GM19023 (cell line): ENCODE measurements around the gene ZNF670.
"Not testable (repeated sequence)": the region's sequence is repeated elsewhere in the genome, so short reads cannot be mapped to it uniquely, and the experiment has no call there.

ENCODE experiments used
- ATAC-seq: cut with Tn5 transposase; IDR thresholded peaks from one replicate; pipeline ENCODE4 v1.9.1; 2021; ENCODE audit warnings: mild to moderate bottlenecking, moderate library complexity; ENCODE audit not compliant: unreplicated experiment

Gene ZNF670

DNA sequence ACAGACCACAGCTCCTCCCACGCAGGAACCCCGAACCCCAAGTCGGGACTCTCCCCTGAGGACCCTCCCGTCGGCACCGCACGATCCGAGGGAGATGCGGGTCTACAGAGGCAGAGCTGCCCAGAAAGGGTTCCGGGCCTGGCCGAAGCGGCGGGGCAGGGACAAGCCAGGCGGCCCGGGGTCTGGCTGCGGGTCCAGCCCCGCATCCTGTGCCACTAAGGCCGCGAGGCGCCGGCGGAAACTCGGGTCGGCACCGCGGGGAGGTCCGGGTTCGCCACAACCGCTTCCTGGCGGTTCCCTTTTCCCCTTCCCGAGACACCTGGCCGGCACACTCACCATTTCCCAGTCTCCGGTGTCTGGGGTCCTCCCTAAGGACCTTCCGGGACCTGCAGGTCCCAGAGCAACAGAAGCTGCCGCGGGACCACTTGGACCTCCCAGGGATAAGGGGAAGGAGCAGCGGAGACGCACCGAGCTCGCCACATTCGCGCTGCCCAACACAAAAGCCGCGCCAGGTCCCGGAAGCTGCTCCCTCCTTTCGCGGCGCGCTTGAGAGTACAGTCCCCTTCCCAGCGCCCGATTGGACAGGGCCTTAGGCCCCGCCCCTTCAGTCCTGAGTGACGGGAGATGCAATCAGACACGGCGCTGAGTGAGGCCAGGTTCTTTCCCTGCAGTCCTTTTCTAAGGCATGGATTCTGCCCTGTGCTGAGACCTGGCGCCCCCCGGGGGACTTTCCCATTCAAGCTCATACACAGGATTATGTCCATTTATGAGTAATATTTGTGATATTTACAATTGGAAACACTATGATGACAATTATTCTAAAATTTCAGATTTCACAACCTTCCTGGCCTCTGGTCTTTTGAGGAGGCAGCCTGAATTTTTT, at the start of gene ZNF670:
Gene ZNF670 (minus strand): TSS at position 554 of the 883 bp plus-strand sequence. CDS start 215 bp downstream, at position 339.
- peak; percentile 100 for ATAC-seq

DNA sequence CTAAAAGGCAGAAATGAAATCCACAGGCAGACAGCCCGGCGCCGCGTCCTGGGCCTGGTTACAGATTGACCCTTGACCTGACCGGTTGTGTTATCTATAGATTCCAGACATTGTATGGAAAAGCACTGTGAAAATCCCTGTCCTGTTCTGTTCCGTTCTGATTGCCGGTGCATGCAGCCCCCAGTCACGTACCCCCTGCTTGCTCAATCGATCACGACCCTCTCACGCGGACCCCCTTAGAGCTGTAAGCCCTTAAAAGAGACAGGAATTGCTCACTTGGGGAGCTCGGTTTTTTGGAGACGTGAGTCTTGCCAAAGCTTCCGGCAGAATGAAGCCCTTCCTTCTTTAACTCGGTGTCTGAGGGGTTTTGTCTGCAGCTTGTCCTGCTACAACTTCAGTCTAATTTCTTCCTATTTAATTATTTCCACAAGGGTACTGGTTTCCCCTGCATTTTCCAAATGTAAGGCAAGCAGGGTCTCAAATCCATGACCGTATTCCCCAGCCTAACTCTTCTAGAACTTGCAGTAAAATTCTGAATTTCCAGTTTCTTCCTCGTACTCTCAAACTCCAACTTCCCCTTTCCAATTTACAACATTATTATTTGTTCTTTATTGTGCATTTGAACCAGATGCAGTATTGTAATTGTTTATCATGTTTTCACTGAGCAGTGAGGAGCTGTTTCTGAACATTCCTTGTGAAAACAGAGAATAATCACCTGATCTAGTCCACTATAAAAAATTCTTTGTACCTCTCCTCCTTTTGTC, 49.1 kb upstream of the ZNF670 start:
- not testable (repeated sequence) for ATAC-seq

DNA sequence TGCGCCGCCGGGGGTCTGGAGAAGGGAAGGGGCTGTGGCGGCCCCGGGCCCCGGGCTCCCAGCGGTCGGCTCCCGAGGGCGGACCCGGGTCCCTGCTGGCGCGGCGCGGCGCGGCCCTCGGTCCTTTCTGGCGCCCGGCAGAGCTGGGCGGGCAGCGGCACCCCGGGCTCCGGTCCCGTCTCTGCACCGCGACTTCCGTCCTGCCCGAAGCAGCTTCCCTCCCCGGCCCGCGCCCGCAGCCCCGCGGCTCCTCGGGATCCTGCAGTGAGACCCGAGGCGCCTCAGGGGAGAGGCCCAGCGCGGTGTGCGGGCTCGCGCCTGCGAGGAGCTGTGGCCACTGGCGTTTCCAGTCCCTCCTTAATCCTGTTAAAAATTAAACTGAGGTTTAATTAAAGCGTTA, 48.0 kb upstream of the ZNF670 start:
- ATAC-seq, result peak; percentile 65

DNA sequence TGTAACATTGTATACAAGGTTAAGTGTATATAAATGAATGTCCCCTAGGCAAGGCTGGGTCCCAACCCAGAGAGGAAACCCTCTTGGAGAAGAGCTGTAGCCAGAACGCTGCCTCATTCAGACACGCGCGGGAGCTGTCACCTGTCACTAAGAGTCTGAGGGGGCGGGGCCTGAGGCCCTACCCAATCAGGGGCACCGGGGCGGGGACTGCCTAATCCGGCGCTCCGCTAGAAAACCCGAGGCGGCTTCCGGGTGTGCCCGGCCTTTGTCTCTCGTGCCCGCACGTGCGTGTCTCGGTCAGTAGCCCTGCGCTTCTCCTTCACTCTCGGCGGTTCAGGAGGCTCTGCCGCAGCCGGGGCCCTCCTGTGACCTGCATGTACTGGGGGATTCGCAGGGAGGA, 47.6 kb upstream of the ZNF670 start:
- peak; percentile 99 for ATAC-seq

GRCh38 chr1:247121382-247121781, 42.8 kb upstream of the ZNF670 start:
- ATAC-seq, result no peak

DNA sequence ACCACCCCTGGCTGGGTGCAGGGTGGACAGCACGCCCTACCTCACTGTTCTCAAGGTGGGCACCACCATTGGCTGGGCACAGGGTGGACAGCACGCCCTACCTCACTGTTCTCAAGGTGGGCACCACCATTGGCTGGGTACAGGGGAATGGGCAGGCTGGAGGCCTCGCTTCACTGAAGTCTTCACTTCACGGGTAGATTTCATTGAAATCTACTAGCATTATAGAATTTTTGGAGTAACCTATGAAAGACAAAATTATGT, 41.7 kb upstream of the ZNF670 start:
- not testable (repeated sequence) for ATAC-seq

DNA sequence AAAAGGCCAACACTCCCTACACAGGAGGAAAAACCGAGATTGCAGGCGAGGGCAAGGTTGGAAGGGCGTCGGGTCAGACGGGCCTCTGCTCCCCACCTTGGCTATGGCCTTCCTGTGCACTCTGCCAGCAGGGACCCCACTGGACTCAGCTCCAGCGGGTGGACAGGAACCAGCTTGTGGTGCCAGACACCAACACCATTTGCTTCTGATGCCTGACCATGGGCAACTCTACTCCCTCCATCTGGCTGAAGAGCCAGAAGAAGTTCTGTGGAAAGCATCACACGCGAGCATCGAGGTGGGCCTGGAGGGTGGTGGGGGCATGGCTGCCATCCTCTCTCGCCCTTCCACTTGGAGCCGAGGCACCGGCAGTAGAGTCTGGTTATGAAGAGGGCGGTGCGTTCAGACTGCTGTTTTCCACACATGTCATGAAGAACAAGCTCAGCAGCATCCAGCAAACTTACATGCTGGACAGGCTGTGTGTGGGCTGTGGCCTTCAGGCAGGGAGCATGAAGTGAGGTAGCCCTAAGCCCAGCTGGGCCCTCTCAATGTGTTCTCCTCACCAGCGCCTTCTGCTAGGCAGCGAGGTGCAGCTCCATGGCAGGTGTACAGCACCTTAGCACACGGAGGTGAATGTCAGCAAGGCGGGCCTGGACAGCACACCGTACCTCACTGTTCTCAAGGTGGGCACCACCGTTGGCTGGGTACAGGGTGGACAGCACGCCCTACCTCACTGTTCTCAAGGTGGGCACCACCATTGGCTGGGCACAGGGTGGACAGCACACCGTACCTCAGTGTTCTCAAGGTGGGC, 41.2 kb upstream of the ZNF670 start:
- no peak for ATAC-seq

GRCh38 chr1:247118946-247119446, 40.4 kb upstream of the ZNF670 start:
- ATAC-seq, result no peak

- no peak for ATAC-seq
Measured at GRCh38 chr1:247115545-247115944, 36.9 kb upstream of the ZNF670 start.

- ATAC-seq, result no peak
Measured at GRCh38 chr1:247115141-247115510, 36.5 kb upstream of the ZNF670 start.

DNA sequence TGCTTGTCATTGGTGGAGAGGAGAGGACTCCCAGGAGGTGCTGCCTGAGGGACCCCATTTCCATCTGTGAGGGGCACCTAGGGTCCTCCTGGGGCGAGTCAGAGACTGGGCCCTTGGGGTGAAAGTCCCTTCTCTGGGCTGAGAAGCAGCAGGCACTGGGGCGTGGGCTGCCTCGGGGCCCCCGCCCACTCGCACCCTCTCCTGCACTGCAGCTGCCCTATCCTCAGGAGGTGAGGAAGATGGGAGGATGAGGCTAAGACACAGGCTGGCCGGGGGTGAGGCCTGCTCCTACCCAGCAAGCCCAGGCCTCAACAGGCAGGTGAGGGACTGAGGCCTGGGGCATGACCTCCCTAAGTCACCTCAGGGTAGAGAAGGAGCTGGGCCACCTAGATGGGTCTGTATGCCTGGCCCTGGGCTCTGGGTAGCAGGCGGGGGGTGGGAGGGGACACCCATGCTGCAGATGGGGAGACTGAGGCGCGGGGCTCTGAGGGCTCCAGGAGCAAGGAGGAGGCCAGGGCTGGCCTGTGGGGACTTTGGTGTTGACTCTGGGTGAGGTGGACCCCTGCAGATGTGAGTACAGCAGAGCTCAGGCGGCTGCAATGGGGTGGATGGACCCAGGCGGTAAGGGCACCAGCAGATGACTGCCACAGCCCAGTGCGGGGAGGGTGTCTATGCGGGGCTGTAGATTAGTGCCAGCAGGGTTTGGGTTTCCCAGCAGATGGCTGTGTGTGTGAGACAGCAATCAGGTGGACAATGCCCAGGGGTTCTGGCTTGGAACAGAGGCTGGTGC, 35.9 kb upstream of the ZNF670 start:
- ATAC-seq, result no peak

GRCh38 chr1:247113733-247114271, 35.2 kb upstream of the ZNF670 start:
- ATAC-seq, result no peak

GRCh38 chr1:247113094-247113497, 34.5 kb upstream of the ZNF670 start:
- ATAC-seq, result no peak

DNA sequence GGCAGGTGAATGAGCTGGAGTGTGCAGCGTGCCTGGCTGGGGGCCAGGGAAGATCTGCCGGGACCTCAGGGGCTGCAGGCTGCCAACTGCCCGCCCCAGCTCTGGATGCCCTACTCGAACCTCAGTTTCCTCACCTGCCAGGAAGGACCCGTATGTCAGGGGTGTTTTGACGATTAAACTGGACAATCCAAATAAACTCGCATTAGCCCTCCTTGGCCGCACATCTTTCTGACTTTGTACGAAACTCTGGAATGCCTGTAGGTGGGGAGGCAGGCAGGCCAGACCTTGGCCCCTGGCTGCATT, 33.8 kb upstream of the ZNF670 start:
- peak; percentile 16 for ATAC-seq

GRCh38 chr1:247111700-247112478, 33.3 kb upstream of the ZNF670 start:
- peak; percentile 46 for ATAC-seq

DNA sequence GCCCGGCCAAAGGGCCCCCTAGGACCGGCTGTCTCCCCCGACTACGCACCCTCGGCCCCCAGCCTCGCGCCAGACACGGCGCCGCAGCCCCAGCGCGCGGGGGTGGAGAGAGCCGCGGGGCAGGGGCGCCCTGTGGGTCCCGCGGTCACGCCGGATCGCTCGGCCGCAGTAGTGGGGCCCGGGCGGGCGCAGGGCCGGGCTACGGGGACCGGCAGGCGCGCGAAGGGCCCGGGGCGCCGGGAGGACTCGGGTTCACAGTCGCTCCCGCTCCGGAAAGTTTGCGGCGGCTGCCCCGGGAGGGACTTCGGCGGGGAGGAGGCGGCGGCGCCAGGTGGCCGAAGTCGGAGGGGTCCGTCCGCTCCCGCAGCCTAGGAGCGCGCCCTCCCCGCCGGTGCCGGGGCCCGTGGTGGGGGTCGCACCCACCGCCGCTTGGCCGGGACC, 32.7 kb upstream of the ZNF670 start:
- peak; percentile 41 for ATAC-seq

- peak; percentile 16 for ATAC-seq
Measured at GRCh38 chr1:247110627-247111258, 32.1 kb upstream of the ZNF670 start.

DNA sequence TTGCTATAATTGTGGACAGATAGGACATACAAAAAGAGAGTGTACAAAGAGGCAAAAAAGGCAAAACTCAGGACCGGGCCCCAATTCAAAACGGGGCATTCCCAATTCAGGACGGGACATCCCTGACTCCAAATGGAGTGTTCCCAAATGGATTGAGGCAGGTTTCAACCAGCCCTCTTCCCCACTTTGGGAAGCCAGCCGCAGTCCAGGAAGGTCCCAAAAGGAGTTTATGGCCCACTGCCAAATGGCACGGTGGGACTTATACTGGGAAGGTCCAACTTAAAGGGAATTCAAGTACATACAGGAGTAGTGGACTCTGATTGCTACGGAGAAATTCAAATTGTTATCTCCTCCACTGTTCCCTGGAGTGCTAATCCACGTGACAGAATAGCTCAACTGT, 29.1 kb upstream of the ZNF670 start:
- ATAC-seq, result no peak

DNA sequence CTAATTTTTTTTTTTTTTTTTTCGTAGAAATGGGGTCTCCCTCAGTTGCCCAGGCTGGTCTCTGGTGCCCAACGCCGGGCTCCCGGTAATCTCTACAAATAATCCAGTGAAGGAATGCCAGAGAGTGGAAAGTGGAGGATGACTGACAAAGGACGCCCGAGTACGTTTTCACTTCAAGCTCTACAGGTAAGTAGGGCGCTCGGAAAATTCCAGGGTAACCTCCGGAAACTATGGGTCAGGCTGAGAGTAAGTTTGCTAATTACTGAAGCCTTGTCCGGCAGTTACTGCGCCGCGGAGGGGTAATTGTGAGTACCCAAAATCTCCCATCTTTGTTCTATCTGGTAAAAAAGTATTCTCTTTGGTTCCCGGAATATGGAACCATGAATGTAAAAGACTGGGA, 27.4 kb upstream of the ZNF670 start:
- ATAC-seq, result no peak
